ENCODE results near the gene HSPB9. TPM values are rescaled to one million over a fixed set of nuclear protein-coding genes. Genes with fewer than 3 reads are reported as not detected.

HSPB9 gene
- total and polyA plus RNA-seq, 4 donors, result 0.03 to 0.20 (median 0.18) TPM; not detected in 1

- Histone ChIP-seq H3K9ac (ENCODE audit: insufficient read depth in 1 of 2, low read length in 2 of 2) (no peak overlapping the region), H3K27ac (ENCODE audit: low read depth in 1 of 2, low read length in 1 of 2) (no peak overlapping the region), H3K4me1 (ENCODE audit: control insufficient read depth in 5 of 5, insufficient read depth in 5 of 5, low read length in 5 of 5) (peaks cover 0 to 16% (median 5%) of the 10 kb centered on the region in 5 donors), H3K9me3 (ENCODE audit: control insufficient read depth in 4 of 4, insufficient read depth in 3 of 4, low read length in 3 of 4) (no peaks in the 10 kb centered on the region), H3K27me3 (ENCODE audit: control insufficient read depth in 3 of 3, insufficient read depth in 3 of 3, low read length in 2 of 3) (no peaks in the 10 kb centered on the region), H3K4me3 (no peak overlapping the region), H3K36me3 (ENCODE audit: control insufficient read depth in 4 of 4, insufficient read depth in 4 of 4, low read length in 4 of 4) (no peaks in the 10 kb centered on the region)
- no peak for DNase-seq
- no peak for ATAC-seq (ENCODE audit: insufficient read depth, low FRiP score)
- no peak for TF ChIP-seq CTCF (IDR thresholded peaks at IDR 0.05; ENCODE audit: control extremely low read depth, extremely low read depth)
- 68 to 73% methylated on average over 18 to 22 of the region's 22 CpGs for WGBS, 2 donors
Measured at GRCh38 chr17:42163696-42164407, 41.2 kb downstream of the HSPB9 start.

- Histone ChIP-seq H3K9me3 (ENCODE audit: control insufficient read depth in 4 of 4, insufficient read depth in 3 of 4, low read length in 3 of 4) (no peaks in the 10 kb centered on the region), H3K27ac (ENCODE audit: low read depth in 1 of 2, low read length in 1 of 2) (no peak overlapping the region), H3K4me1 (ENCODE audit: control insufficient read depth in 5 of 5, insufficient read depth in 5 of 5, low read length in 5 of 5) (peaks cover 0 to 5% (median 0%) of the 10 kb centered on the region in 5 donors), H3K27me3 (ENCODE audit: control insufficient read depth in 3 of 3, insufficient read depth in 3 of 3, low read length in 2 of 3) (no peaks in the 10 kb centered on the region), H3K4me3 (no peak overlapping the region), H3K36me3 (ENCODE audit: control insufficient read depth in 4 of 4, insufficient read depth in 4 of 4, low read length in 4 of 4) (no peaks in the 10 kb centered on the region), H3K9ac (ENCODE audit: insufficient read depth in 1 of 2, low read length in 2 of 2) (no peak overlapping the region)
- DNase-seq (no peak), ATAC-seq (ENCODE audit: insufficient read depth, low FRiP score) (no peak)
- TF ChIP-seq CTCF (IDR thresholded peaks at IDR 0.05; ENCODE audit: control extremely low read depth, extremely low read depth), result no peak
- 91 to 93% methylated on average over 6 of the region's 6 CpGs for WGBS, 2 donors
Measured at GRCh38 chr17:42165751-42166150, 43.1 kb downstream of the HSPB9 start.

GRCh38 chr17:42166196-42166763, 43.7 kb downstream of the HSPB9 start:
- no peak for ATAC-seq (ENCODE audit: insufficient read depth, low FRiP score)
- no peak overlapping the region for H3K9ac ChIP-seq (ENCODE audit: insufficient read depth in 1 of 2, low read length in 2 of 2)
- TF ChIP-seq CTCF (IDR thresholded peaks at IDR 0.05; ENCODE audit: control extremely low read depth, extremely low read depth), result no peak
- 92 to 93% methylated on average over 19 of the region's 19 CpGs for WGBS, 2 donors
- H3K27ac ChIP-seq (ENCODE audit: low read depth in 1 of 2, low read length in 1 of 2), result no peak overlapping the region
- H3K9me3 ChIP-seq (ENCODE audit: control insufficient read depth in 4 of 4, insufficient read depth in 3 of 4, low read length in 3 of 4), result no peaks in the 10 kb centered on the region
- H3K4me3 ChIP-seq, result no peak overlapping the region
- peaks cover 0 to 4% (median 0%) of the 10 kb centered on the region in 3 donors for H3K27me3 ChIP-seq (ENCODE audit: control insufficient read depth in 3 of 3, insufficient read depth in 3 of 3, low read length in 2 of 3)
- peaks cover 0 to 3% (median 0%) of the 10 kb centered on the region in 5 donors for H3K4me1 ChIP-seq (ENCODE audit: control insufficient read depth in 5 of 5, insufficient read depth in 5 of 5, low read length in 5 of 5)
- no peak for DNase-seq
- no peaks in the 10 kb centered on the region for H3K36me3 ChIP-seq (ENCODE audit: control insufficient read depth in 4 of 4, insufficient read depth in 4 of 4, low read length in 4 of 4)

All from lung (tissue), 12 donors.